Myocyte (in vitro differentiated cells): Measurements from ENCODE around the gene RIBC1. TPM values are rescaled to one million over a fixed set of nuclear protein-coding genes. Genes with fewer than 3 reads are reported as not detected.
"Not testable (repeated sequence)": the region's sequence is repeated elsewhere in the genome, so short reads cannot be mapped to it uniquely, and the experiment has no call there.

Experiments used
- DNase-seq: peaks from one replicate; pipeline ENCODE4 v3.0.0-alpha.2; 2012; ENCODE audit warnings: low read depth
- polyA plus RNA-seq: library from polyadenylated mRNA; unstranded; fragments of >200 nt; gene quantifications from one replicate; pipeline ENCODE4 v1.2.1, GENCODE V29; 2012; ENCODE audit warnings: missing spikeins
- total RNA-seq: library from RNA; depleted of rRNA; stranded (reverse); fragments of >200 nt; gene quantifications from 2 replicates; pipeline ENCODE4 v1.2.3, GENCODE V29; 2014

RIBC1 gene
- total RNA-seq = 0.16 and 1.1 TPM in 2 replicates
- polyA plus RNA-seq = 0.98 TPM

DNA sequence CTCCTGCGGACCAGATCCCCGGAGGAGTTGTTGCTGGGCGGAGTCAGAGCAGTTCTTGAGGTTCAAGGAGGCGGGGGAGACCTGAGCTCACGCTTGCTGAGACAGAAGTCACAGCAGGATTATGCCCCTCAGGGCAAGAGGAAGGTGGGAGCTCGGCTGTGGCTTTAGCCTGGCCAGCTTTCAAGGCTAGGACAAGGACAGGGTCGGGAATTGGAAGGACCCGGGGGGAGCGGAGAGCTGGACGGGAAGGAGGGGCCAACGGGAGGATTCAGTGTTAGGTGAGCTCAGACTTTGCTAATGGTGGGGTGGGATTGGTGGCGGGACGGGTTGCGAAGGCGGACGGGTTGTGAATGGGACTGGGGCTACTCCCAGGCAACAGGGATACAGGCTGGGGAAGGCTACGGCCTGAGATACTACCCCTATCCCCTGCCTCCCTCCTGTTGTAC, at the start of gene RIBC1:
Gene RIBC1, plus strand, starts transcription at position 13 of the 446 bp plus-strand sequence. CDS start 3,404 bp downstream, outside the sequence.
- no peak for DNase-seq

DNA sequence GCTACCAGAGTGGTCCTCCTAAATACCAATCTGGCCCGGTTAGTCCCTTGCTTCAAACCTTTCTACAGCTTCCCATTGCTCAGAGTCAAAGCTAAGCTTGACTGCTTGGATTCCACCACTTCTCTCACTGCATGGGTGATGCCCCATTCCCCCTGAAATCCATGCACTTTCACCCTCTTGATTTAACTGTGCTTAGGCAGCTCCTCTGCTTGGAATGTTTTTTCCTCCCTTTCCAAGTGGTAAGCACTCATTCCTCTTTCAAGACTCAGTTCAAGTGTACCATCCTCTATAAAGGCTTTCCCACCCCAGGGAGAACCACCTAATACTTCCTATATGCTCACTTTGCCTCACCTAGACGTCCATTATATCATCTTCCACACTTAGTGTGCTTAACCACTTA, 49.4 kb upstream of the RIBC1 start:
- DNase-seq = no peak

DNA sequence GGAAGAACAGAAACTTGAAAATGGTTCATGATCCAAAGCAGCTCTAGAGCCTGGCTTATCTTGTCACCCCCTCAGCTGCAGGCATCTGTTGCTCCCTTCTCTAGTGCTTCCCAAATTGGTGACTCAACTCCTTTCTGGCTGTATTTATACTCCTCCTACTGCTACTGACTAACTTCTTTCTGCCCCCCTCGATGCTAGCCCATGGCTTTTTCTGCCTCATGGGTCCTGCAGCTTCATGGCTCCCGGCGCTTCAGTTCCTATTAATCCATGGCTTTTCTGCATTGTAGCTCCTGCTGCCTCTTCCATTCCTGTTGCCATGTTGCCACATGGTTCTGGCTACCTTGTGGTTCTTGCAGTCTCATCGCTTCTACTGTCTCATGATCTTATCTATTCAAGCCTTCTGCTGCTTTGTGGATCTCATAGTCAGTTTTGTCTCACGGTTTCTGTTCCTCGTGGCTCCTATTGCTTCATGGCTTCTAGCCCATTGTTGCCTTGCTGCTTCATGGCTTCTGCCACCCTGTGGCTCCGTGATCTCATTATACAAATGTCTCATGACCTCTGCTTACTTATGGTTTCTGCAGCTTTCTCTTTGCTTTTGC, 48.4 kb upstream of the RIBC1 start:
- DNase-seq = peak; percentile 5

DNA sequence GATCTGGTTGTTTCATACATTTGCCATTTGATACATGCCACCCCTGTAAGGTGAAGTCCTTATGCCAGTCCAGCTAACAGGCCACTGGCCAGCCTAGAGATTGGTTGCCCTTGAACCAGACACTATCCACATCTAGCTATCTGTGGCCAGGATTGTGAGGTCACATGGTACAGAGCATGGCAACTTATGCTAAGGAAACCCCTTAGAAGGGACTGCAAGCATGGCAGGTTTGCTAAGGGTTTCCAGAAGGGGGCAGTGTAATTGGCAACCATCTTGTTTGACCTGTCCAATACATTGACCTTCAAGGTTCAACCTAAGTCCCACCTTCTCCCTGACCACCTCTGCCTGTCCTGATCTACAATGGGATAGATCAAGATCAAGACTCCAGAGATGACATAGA, 47.8 kb upstream of the RIBC1 start:
- no peak for DNase-seq

DNA sequence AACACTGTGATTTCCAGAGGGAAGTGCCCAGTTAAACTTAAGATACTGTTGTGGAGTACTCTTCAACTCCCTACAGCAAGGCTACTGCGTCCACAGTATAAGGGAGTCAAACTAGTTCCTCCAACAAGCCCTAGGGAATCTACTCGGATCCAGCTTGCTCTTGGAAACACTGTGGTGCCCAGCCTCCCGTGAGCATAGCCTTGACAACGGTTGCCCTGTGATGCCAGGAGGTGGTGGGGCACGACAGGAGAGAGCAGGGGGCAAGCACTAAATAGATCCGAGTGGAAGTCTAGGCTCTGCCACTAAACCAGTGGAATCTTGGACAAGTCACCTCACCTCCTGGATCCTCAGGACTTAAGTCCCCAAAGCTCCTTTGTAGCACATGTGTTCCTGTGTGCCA, 45.8 kb upstream of the RIBC1 start:
- DNase-seq = no peak

DNA sequence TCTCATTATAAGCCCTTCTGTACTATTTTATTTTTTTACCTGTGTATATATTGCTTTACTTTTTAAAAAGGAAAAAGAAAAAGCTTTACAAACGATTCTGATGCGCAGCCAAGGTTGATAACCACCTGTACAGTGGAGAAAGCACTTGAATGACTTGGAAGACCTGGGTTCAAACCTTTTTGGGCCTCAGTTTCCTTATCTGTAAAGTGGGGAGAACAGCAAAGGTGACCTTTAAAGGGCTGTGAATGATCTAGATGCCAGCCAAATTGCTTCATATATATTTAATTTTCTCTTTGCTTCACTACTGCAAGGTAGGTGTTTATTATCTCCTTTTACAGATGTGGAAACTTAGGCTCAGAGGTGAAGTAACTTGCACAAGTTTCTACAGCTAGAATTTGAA, 45.2 kb upstream of the RIBC1 start:
- no peak for DNase-seq

DNA sequence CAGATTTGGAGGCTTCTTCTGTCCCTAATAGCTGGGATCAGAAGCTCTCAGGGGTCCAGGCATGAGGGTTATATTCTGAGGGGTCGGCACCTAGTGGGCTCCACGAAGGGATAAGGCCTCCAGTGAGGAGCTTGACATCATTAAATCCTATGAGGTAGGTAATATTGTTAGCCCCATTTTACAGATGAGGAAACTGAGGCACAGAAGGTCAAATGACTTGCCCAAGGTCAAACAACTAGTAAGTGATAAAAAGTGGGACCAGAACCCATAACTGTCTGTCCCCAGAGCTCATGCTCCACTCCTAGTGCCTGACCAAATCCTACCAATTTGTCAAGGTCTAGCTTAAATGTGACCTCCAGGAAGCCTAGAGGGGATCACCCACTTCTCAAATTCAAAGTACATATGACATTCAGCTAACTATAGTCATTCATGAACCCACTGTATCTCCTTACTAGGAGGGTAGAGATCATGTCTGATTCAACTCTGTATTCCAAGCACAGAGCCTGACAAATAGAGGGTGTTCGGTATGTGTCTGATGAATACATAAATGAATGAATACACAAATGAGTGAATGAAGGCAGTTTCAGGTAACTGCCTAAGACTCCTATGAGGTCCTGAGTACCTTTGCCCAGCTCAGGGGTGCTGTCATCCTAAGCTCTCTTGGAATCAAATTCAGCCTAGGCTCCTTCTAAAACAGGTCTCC, 43.5 kb upstream of the RIBC1 start:
- DNase-seq = no peak

DNA sequence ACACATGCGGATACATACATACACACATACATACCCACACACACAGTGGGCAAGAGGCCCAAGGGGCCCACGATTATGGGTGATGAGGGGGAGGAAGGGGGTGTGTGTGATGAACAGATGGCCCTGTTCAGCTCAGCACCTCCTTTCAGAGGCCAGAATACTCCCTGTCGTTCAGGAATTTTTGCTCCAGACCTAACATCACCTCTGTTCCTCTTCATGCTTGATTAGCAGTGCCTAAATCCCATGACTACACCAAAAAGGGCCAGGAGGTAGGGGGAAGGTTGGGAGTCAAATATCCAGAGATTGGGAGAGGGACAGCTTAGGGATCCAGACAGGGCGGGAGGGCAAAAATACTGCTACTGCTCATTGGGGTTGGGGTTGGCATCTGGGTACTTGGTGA, 42.9 kb upstream of the RIBC1 start:
- no peak for DNase-seq

DNA sequence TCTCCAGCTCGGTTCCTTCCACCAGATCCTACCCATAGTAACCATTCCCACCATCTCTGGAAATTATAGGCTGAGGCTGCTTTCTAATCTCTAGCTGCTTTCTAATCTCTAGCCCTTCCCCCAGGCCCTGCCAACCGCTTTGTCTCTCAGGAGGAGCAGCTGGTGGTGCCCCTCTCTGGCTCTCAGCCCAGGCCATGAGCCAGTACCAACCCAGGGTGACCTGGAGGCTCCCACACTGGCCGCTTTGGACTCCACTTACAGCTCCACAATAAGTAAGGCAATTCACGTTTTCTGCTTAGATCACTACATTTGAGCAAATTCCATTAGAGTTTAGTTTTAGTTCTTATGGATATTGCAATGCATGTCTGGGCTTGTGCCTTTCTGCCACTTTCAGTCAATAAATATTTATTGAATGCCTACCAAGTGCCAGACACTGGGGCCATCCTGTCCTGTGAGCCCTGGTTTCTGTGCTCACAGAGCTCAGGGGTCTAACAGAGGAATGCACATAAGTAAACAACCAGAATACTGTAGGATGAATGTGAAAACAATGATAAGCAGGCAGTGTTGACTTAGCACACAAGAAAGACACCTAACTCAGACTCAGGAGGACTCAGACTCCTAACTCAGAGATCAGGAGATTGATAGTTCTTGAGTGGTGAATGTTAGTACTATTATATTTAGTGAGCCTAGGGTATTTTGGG, 39.1 kb upstream of the RIBC1 start:
- DNase-seq = peak; percentile 61

DNA sequence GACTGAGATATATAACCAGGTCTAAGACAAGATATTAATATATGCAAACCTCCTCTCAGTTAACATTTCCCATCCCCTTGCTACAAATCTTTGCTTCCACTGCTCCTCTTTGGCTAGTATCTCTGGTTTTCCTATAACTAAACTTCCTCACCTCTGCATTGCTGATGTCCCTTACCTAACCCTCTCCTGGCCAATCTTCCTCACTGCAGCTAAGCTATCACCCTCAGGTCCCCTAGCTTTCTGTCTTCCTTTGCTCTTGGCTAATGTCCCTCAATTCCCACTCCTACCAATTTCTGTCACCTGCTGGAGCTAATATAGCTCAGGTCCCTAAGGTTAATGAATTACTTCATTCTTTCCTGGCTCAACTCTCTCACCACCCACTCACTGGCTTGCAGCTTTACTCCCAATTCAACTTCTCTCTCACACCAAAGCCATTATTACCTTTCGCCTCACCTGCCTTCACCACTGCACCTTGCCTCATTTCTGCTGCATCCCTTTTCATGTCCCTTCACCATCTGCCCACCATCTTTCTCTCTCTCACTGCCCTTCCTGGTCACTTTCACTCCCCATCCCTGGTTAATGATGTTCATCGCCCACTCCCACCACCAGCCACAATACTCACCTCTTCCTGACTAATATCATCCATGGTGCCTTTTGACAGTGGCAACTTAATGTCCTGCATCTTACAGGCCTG, 26.9 kb upstream of the RIBC1 start:
- no peak for DNase-seq

DNA sequence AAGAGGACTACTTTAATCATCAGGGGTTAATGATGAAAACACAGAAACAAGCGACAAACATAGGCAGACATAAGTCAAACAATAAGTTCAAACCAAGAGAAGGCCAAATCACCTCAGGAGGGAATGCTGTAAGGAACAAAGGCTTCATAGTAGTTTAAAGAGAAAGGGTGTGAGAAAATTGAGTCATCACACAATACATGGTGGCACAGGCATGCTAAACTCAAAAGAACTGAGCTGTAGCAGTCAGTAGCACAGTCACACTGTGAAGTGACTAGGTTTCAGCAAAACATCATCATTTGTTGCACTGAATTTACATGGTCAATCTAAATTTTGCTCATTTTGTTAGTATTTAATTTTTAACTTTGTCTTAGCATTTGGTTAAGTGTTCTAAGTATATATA, 24.5 kb upstream of the RIBC1 start:
- no peak for DNase-seq

DNA sequence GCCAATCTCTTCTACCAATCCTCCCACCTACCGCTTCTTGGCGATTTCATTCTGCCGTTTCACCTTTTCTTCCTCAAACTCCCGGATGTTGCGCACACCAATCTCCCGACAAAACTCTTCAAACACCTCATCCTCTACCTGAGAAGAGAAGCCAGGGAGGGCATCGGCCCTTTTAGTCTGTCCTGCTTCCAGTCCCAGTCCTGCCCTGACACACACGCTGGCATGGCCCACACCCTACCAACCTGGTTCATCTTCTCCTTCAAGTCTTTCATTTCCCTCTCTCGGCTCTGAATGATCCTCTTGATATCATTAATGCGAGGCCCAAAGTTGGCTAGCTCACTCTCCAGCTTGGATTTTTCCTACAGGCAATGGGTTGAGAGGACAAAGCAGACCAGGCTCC, 19.1 kb upstream of the RIBC1 start:
- no peak for DNase-seq

DNA sequence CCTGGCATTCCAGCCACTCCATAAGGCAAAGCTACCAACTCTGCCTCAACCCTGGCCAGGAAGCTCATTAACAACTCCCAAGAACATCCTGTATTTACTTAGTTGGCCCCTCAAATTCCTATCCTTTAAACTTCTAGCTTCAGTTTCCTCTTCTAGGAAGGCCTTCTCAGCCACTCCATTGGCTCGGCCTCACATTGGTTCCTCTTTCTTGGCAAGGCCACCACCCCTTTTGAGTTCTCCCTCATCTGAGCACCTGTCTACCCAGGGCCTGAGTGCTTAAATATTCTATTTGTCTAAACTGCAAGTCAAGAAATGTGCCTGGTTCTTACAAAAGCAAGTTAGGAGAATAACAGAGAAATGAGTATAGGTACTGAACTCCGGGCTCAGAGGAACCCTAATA, 10.2 kb upstream of the RIBC1 start:
- no peak for DNase-seq

DNA sequence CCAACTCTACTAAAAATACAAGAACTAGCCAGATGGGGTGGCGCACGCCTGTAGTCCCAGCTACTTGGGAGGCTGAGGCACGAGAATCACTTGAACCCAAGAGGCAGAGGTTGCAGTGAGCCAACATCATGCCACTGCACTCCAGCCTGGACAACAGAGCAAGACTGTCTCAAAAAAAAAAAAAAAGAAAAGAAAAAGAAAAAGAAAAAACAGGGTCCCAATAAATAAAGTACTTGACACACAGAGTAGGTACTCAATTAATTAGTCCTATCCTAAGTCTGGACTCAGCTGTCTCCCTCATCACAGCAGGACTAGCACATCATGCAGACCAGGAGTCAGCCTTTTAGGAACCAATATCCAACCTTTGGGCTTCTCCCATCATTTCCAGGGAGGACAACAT, 2.3 kb upstream of the RIBC1 start:
- DNase-seq = not testable (repeated sequence)

DNA sequence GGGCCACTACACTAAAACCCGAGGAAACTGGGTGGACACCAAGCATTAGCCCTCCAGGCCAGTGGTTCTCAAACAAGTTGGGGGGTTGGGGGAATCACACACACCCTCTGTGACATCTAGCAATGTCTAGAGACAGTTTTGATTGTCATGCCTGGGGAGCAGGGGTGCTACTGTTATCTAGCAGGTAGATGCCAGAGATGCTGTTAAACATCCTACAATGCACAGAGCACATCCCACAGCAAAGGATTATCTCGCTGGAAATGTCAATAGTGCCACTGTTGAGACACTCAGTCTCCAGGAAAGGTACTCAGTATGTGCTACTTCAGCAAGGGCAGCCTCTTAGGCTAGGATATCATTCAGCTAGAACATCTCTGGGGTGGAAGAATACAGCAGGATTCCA, 1.5 kb upstream of the RIBC1 start:
- no peak for DNase-seq

DNA sequence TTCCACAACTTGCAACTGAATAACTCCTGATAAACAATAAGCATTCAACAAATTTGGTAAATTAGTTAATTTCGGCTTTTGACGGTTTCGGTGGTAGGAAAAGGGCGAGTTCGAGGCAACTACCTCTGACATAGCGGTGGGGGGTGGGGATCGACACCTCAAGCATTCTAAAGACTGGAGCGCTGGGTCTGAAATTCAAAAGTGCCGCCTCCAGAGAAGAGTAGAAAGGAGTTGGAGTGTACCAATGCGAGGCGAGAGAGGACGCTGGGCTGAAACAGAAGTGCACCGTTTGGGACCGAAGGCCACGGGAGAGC, 944 bp upstream of the RIBC1 start:
- DNase-seq = peak; percentile 59

DNA sequence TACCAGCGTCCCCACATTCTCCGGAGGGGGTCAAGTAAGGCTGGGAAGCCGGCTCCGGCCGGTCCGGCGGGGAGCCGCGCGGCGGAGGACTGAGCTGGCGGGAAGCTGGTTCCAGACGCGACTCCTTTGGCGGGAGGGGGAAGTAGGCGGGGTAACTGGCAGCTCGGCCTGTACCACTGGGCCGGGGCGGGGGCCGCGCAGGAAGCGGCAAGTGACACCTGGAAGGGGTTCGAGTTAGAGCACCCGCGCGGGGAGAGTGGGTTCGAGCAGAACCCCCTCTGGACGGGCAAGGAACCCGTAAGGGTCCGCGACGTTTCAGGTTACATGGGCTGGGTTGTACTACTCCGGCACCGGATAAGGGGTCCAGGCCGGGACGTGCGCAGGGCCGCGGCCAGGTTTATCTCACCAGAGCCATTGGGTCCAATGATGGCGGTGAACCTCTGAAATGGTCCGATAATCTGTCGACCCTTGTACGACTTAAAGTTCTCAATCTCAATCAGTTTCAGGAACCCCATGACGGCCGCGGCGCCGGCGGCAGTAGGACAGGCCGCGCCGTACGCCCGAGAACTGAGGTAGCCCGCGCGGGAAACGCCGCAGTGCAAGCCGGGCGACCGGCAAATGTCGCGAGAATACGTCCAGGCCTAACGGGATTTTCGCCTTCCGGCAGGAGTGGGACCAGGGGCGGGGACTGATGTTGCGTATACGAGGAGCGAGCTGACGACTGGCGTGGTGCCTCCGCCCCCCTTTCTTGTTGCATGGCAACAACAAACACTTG, 400 bp upstream of the RIBC1 start, which contains the start of gene SMC1A:
Gene SMC1A, minus strand, starts transcription at position 569 of the 775 bp plus-strand sequence. Its CDS starts 54 bp downstream, at position 515.
- DNase-seq = peak; percentile 95

DNA sequence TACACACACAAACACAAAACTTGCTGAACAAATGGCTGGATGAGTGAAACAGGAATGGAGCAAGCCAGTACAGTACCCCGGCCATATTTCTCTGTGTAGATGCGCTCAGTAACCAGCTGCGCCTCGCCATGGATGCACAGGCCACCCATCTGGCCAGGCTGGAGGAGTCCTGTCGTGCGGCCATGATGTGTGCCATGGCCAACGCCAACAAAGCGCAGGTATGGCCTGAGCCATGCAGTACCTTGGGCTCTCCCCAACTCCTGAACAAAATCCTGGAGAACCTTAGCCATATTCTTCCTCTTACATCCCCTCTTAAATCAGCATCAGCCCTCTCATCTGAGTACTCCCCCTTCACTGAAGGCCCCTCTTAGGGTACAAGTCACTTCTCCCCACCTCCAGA, 7.1 kb downstream of the RIBC1 start:
- no peak for DNase-seq

DNA sequence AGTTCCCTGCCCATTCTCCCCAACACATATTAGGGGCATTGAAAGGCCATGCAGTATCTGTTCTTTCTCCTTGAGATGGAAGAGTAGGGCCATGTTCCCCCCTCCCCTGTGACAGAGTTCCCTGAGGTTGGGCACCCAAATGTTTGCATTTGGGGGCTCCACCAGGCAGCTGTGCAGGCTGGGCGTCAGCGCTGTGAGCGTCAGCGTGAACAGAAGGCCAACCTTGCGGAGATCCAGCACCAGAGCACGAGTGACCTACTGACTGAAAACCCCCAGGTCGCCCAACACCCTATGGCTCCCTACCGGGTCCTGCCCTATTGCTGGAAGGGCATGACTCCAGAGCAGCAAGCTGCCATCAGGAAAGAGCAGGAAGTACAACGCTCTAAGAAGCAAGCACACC, 7.6 kb downstream of the RIBC1 start:
- no peak for DNase-seq

DNA sequence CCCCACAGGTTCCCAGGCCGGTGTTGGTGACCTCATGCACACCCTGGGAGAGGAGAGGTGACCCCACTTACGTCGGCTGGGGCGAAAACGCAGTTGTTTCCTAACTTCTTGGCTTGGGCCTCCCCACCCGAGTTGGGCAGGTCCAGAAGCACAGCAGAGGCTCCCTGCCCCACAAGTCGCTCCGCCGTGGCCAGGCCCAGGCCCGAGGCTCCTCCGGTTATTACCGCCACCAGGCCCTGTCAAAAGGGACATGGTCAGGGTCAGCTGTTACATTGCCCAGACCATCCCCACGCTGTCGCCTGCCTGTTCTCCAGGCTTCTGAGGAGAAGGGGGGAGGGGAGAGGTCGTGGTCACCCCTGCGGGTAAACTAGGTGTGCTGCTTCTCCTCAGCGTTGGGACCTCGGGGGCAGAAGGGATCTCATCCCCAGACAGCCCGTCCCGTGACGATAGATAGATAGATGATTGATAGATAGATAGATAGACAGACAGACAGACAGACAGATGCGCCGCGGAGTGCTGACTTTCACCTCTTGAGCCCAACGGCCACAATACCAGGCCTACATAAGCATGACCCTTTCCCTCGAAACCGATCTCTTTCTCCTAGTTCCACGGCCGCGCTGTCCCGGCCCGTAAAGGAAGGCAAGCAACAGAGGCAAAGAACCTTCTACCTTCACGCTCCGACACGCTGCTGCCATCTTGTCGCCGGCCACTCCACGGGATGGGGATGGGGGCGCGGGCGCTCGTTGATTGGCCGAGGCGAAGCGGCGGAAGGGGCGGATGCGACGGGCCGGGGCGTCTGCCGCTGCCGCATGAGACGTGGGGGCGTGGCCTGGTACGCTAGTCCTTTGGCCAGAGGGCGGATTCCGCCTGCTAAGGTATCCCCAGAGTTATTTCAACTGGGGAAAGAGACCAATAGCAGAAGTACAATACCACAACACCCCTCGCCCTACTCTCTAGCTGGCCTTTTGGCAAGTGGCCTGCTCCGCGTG, 11.3 kb downstream of the RIBC1 start, which contains the start of gene HSD17B10:
Gene HSD17B10, minus strand, starts transcription at position 720 of the 989 bp plus-strand sequence. Its CDS starts 25 bp downstream, at position 695.
- DNase-seq = peak; percentile 84
